GM12878 (cell line): ENCODE measurements around the gene AMH. TPM values are rescaled to one million over a fixed set of nuclear protein-coding genes. Genes with fewer than 3 reads are reported as not detected.

ENCODE experiments used
- ATAC-seq: fragments of 200-7000 bp; cut with Tn5 transposase; 3 replicates; pipeline ENCODE4 v1.9.1; 2020; ENCODE audit warnings: mild to moderate bottlenecking, moderate library complexity
- BruUV-seq: library from RNA; stranded (reverse); fragments of 400-500 nt; replicated peaks from 2 replicates; lab custom pipeline; 2021; lab: Mats Ljungman, UMichigan
- CTCF ChIA-PET: fragments of 300-600 bp; sonication (Branson Sonifier 250); formaldehyde crosslinking; extraction: SDS; loops from one replicate; lab custom pipeline; 2021; ENCODE audit warnings: inconsistent platforms; lab: Yijun Ruan, JAX
- POLR2A ChIA-PET: fragments of 350-600 bp; formaldehyde crosslinking; extraction: SDS; loops from one replicate; lab custom pipeline; 2021; ENCODE audit warnings: inconsistent platforms; lab: Charles Lee
- RAD21 ChIA-PET: fragments of 300-600 bp; sonication (Branson Sonifier 250); formaldehyde crosslinking; loops from one replicate; lab custom pipeline; 2023; ENCODE audit warnings: antibody characterized with exemption; ENCODE audit not compliant: unreplicated experiment; lab: Charles Lee
- SMC1A ChIA-PET: fragments of 300-600 bp; sonication (Branson Sonifier 250); formaldehyde crosslinking; loops from one replicate; lab custom pipeline; 2023; ENCODE audit not compliant: unreplicated experiment, uncharacterized antibody; lab: Charles Lee
- DNase-seq: peaks from one replicate; pipeline ENCODE4 v3.0.0-alpha.2; 2011; ENCODE audit warnings: low read depth, low spot score
- FAIRE-seq: peaks from 3 replicates; lab custom pipeline; 2011; peaks lifted over from hg19 to GRCh38; lab: Jason Lieb, UNC
- H2AFZ ChIP-seq: 2 replicates; pipeline ENCODE4 v1.6.0; 2011; ENCODE audit warnings: low read depth, low read length, control low read depth; ENCODE audit not compliant: control insufficient read depth
- H3K27ac ChIP-seq: 2 replicates; pipeline ENCODE4 v1.5.1; 2011; ENCODE audit warnings: control low read depth; ENCODE audit not compliant: control insufficient read depth, insufficient read depth
- H3K27me3 ChIP-seq, 2 experiments: replicated peaks in 1 of 2; 2 replicates each; pipeline versions ENCODE4 v1.6.0 to v1.6.1; 2011; ENCODE audit warnings: low read length in 1 of 2; ENCODE audit not compliant: control insufficient read depth in 2 of 2, insufficient read depth in 2 of 2
- H3K36me3 ChIP-seq, 2 experiments: 2 replicates each; pipeline ENCODE4 v1.5.1; 2011; ENCODE audit warnings: low read length in 1 of 2; ENCODE audit not compliant: control insufficient read depth in 2 of 2, insufficient read depth in 2 of 2
- H3K4me1 ChIP-seq: 2 replicates; pipeline ENCODE4 v1.6.1; 2011; ENCODE audit warnings: mild to moderate bottlenecking, low read length, moderate library complexity, mixed read lengths; ENCODE audit not compliant: control insufficient read depth, insufficient read depth
- H3K4me2 ChIP-seq: 2 replicates; pipeline ENCODE4 v1.6.0; 2011; ENCODE audit warnings: control low read depth; ENCODE audit not compliant: control insufficient read depth, insufficient read depth
- H3K4me3 ChIP-seq: fragments of 200-600 bp; sonication (generic); 2 replicates; pipeline ENCODE4 v1.5.1; 2016
- H3K79me2 ChIP-seq: 2 replicates; pipeline ENCODE4 v1.6.0; 2011; ENCODE audit warnings: low read length; ENCODE audit not compliant: control insufficient read depth, insufficient read depth
- H3K9ac ChIP-seq: 2 replicates; pipeline ENCODE4 v1.8.0; 2011; ENCODE audit warnings: low read length, control low read depth, mixed read lengths; ENCODE audit not compliant: control insufficient read depth, insufficient read depth
- H3K9me3 ChIP-seq: replicated peaks from 3 replicates; pipeline ENCODE4 v1.5.1; 2011; ENCODE audit warnings: mild to moderate bottlenecking, low read length; ENCODE audit not compliant: control insufficient read depth, insufficient read depth
- H4K20me1 ChIP-seq: 2 replicates; pipeline ENCODE4 v1.6.0; 2011; ENCODE audit not compliant: control insufficient read depth, insufficient read depth
- CBX5 ChIP-seq: sonication (generic); IDR thresholded peaks from 2 replicates; pipeline ENCODE4 v1.6.1; 2016; ENCODE audit warnings: low read depth, moderate library complexity, mild to moderate bottlenecking, inconsistent platforms
- E2F4 ChIP-seq: IDR thresholded peaks from 2 replicates; pipeline ENCODE4 v1.6.1; 2012; ENCODE audit warnings: low read depth, low read length, improper control_type of control experiment
- HDAC2 ChIP-seq: fragments of 200-600 bp; sonication (generic); IDR thresholded peaks from 2 replicates; pipeline ENCODE4 v1.6.1; 2017
- HDGF ChIP-seq: fragments of 450-650 bp; IDR thresholded peaks from 2 replicates; pipeline ENCODE4 v1.6.1; 2016; ENCODE audit warnings: antibody characterized with exemption
- MEF2A ChIP-seq: IDR thresholded peaks from 2 replicates; pipeline ENCODE4 v1.6.1; 2011; ENCODE audit warnings: low read depth, mild to moderate bottlenecking, low read length, moderate library complexity; ENCODE audit not compliant: insufficient read depth
- MTA2 ChIP-seq: fragments of 450-650 bp; IDR thresholded peaks from 2 replicates; pipeline ENCODE4 v1.6.1; 2016; ENCODE audit warnings: low read depth, mild to moderate bottlenecking, moderate library complexity
- RBBP5 ChIP-seq: fragments of 200-600 bp; sonication (generic); conservative IDR thresholded peaks from 2 replicates; pipeline ENCODE4 v1.6.1; 2016
- SMC3 ChIP-seq: IDR thresholded peaks from 2 replicates; pipeline ENCODE4 v1.6.1; 2011; ENCODE audit warnings: low read length, improper control_type of control experiment, borderline replicate concordance
- TCF12 ChIP-seq: IDR thresholded peaks from 2 replicates; pipeline ENCODE4 v1.6.1; 2011; ENCODE audit warnings: low read depth, mild to moderate bottlenecking, low read length
- YBX1 ChIP-seq: fragments of 450-650 bp; IDR thresholded peaks from 2 replicates; pipeline ENCODE4 v1.6.1; 2016; ENCODE audit warnings: antibody characterized with exemption
- WGBS: methylation state at CpG from one replicate; pipeline ENCODE4 v1.1.6; 2016; ENCODE audit warnings: low lambda C conversion rate; ENCODE audit not compliant: insufficient replicate concordance, insufficient coverage; ENCODE audit errors: missing lambda C conversion rate; 5-methylcytosine and 5-hydroxymethylcytosine counted together
- in situ Hi-C: fragments of 300-500 bp; cut with MboI; formaldehyde crosslinking; loops from 9 replicates; pipeline ENCODE4 v1.14.3; 2018; ENCODE audit warnings: mixed read lengths
- intact Hi-C: fragments of 100-400 bp; cut with micrococcal nuclease; formaldehyde crosslinking; loops from one replicate; pipeline ENCODE4 v1.14.2; 2022; ENCODE audit not compliant: unreplicated experiment
- polyA plus RNA-seq, 11 experiments: library from polyadenylated mRNA; depleted of rRNA in 4 of 11; unstranded in 6 of 11; stranded (reverse) in 5 of 11; fragments of >200 nt; fragmentation: Nextera tagmentation in 4 of 11; fragmentation: Illumina TruSeq in 1 of 11; extraction: Ambion mirVana in 4 of 11; extraction: Trizol in 1 of 11; gene quantifications; 1 replicate in 1 of 11; 2 replicates in 10 of 11; pipeline versions ENCODE4 v1.2.1 to v1.2.3, GENCODE V29; 2011 to 2016; ENCODE audit warnings: inconsistent platforms in 2 of 11, missing spikeins in 2 of 11, low read depth in 1 of 11
- total RNA-seq, 4 experiments: library from RNA; depleted of rRNA in 3 of 4; stranded (reverse); fragments of >200 nt in 3 of 4; fragmentation: Illumina TruSeq in 1 of 4; extraction: Trizol in 1 of 4; gene quantifications; 2 replicates each; pipeline versions ENCODE4 v1.2.1 to v1.2.3, GENCODE V29; 2013 to 2021
- TF ChIP-seq, protein P1 (sequence below): fragments of 450-650 bp; IDR thresholded peaks from 2 replicates; pipeline ENCODE4 v1.6.1; 2018; ENCODE audit warnings: borderline replicate concordance, mild to moderate bottlenecking; ENCODE audit not compliant: partially characterized antibody

Gene AMH
- total and polyA plus RNA-seq, 10 of the 15 experiments (the other 5 are each of a cell fraction or from before 2014, with no cell fraction given) = 0.17 to 3.5 (median 0.81) TPM; not detected in 4

DNA sequence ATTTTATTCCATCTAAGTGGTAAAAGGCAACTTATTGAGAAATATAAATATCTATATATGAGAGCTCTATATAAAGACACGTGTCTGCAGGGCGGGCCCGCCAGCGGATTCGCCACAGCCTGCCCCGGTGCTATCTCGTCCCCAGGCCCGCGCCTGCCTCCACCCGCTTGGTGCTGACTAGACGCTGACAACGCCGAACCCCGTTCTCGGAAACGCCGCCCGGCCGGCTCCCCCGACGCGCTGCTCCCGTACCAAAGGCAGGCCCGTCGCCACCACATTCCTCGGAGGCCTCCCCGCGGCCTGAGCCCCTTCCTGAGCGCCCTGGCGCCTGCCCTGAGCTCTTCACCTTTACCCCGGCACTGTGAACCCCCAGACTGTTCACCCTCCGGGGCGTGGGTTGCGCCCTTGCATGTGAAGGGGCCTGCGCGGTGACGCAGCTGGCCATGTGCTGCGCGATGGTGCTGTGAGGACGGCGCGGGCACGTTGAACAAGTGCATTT, 19.0 kb upstream of the AMH start:
- no TSS peak for BruUV-seq
- 99% methylated on average over 27 of the region's 43 CpGs for WGBS
- RAD21 ChIA-PET = interaction anchor here (1.1 to 1.5 kb wide), 3 partner anchors 8 to 74 kb away, joined by 3 to 5 read pairs (median 3); no protein-coding TSS in a partner anchor
- Histone ChIP-seq H3K4me2 (no peak overlapping the region), H4K20me1 (no peaks in the 10 kb centered on the region), H3K4me1 (peaks cover 12% of the 10 kb centered on the region), H3K9ac (no peak overlapping the region), H3K27ac (no peak overlapping the region), H3K4me3 (no peak overlapping the region), H3K36me3 (peaks cover 0 to 40% of the 10 kb centered on the region in 2 experiments; a peak in 3 of 4 replicates), H3K79me2 (peaks cover 21% of the 10 kb centered on the region), H3K27me3 (no peaks in the 10 kb centered on the region), H3K9me3 (no peaks in the 10 kb centered on the region), H2AFZ (no peak overlapping the region)
- POLR2A ChIA-PET = interaction anchor here (0.5 to 0.6 kb wide), 2 partner anchors 18 to 58 kb away, joined by 3 to 4 read pairs; no protein-coding TSS in a partner anchor
- intact Hi-C loops = loop anchor here (10.0 kb wide), 1 partner anchor 135 kb away; the partner anchor contains the start of genes IZUMO4 and MOB3A
- CTCF ChIA-PET = interaction anchor here (0.7 to 1.0 kb wide), 3 partner anchors 59 to 76 kb away, joined by 3 to 4 read pairs (median 4); no protein-coding TSS in a partner anchor
- in situ Hi-C loops = loop anchor here (5.0 kb wide), 1 partner anchor 87 kb away; no protein-coding TSS in a partner anchor
- ATAC-seq = no peak
- SMC1A ChIA-PET = interaction anchor here (0.6 kb wide), 1 partner anchor 44 kb away, joined by 3 read pairs; no protein-coding TSS in a partner anchor
- no peak for FAIRE-seq
- DNase-seq = no peak
- no peak for TF ChIP-seq TCF12
- TF ChIP-seq YBX1 = no peak
- TF ChIP-seq E2F4 = no peak
- no peak for TF ChIP-seq MEF2A
- no peak for TF ChIP-seq CBX5
- TF ChIP-seq SMC3 = no peak
- no peak for TF ChIP-seq HDAC2
- TF ChIP-seq, protein P1, sequence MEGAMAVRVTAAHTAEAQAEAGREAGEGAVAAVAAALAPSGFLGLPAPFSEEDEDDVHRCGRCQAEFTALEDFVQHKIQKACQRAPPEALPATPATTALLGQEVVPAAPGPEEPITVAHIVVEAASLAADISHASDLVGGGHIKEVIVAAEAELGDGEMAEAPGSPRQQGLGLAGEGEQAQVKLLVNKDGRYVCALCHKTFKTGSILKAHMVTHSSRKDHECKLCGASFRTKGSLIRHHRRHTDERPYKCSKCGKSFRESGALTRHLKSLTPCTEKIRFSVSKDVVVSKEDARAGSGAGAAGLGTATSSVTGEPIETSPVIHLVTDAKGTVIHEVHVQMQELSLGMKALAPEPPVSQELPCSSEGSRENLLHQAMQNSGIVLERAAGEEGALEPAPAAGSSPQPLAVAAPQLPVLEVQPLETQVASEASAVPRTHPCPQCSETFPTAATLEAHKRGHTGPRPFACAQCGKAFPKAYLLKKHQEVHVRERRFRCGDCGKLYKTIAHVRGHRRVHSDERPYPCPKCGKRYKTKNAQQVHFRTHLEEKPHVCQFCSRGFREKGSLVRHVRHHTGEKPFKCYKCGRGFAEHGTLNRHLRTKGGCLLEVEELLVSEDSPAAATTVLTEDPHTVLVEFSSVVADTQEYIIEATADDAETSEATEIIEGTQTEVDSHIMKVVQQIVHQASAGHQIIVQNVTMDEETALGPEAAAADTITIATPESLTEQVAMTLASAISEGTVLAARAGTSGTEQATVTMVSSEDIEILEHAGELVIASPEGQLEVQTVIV = no peak
- no peak for TF ChIP-seq MTA2
- TF ChIP-seq HDGF = no peak
- no peak for TF ChIP-seq RBBP5
